D721Med (cell line): ENCODE measurements around the gene HMX3.

Experiments
- DNase-seq: peaks from one replicate; pipeline ENCODE4 v3.0.0; 2011; ENCODE audit warnings: low spot score; ENCODE audit not compliant: insufficient read length
- FAIRE-seq: peaks from 2 replicates; lab custom pipeline; 2011; peaks lifted over from hg19 to GRCh38; lab: Jason Lieb, UNC
- CTCF ChIP-seq: IDR thresholded peaks from 2 replicates; pipeline ENCODE4 v1.5.1; 2012; ENCODE audit warnings: mild to moderate bottlenecking, control low read depth; ENCODE audit not compliant: insufficient read depth; ENCODE audit errors: missing control alignments

HMX3 gene

GRCh38 chr10:123133541-123134342 is 2.0 kb upstream of the HMX3 start:
- TF ChIP-seq CTCF = no peak
- FAIRE-seq (no peak), DNase-seq (no peak)

GRCh38 chr10:123134343-123134914 is 1.3 kb upstream of the HMX3 start:
- DNase-seq (no peak), FAIRE-seq (no peak)
- no peak for TF ChIP-seq CTCF

GRCh38 chr10:123134915-123135414 is 805 bp upstream of the HMX3 start:
- no peak for TF ChIP-seq CTCF
- no peak for FAIRE-seq
- DNase-seq = no peak

- FAIRE-seq (no peak), DNase-seq (no peak)
- no peak for TF ChIP-seq CTCF
Observed at GRCh38 chr10:123136221-123136805, 543 bp downstream of the HMX3 start.

- FAIRE-seq (no peak), DNase-seq (no peak)
Observed at GRCh38 chr10:123136806-123137642, 1.3 kb downstream of the HMX3 start.

GRCh38 chr10:123139165-123139520 is 3.4 kb downstream of the HMX3 start:
- TF ChIP-seq CTCF = no peak
- DNase-seq (no peak), FAIRE-seq (no peak)

More at GRCh38 chr10:123136806-123137642, 1.3 kb downstream of the HMX3 start:
- no peak for TF ChIP-seq CTCF
